NCI-H526 treated with DMSO at 0.1 percent for 48 hours (cell line): ENCODE data around the gene PROM1.

Source experiments
- DNase-seq: peaks from one replicate; lab custom pipeline; 2025; lab: John Stamatoyannopoulos, UW

The PROM1 gene

DNA sequence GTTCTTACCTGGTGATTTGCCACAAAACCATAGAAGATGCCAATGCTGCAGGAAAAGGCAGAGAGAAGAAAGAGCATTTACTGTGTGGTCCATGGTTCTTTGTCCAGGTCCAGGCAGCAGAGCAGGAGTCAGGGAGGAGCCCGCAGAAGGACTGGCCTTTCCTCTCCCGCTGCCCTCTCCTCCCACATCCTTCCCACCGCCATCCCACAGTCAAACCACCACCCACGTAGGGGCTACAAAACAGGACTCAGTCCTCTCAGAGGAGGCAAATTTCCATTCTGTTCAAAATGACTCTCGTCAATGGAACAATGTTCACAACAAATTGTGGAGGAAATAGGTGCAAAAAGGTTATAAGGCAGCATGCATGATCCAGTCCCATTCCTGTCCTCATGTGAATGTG lies 58.6 kb downstream of the PROM1 start:
- DNase-seq = no peak

DNA sequence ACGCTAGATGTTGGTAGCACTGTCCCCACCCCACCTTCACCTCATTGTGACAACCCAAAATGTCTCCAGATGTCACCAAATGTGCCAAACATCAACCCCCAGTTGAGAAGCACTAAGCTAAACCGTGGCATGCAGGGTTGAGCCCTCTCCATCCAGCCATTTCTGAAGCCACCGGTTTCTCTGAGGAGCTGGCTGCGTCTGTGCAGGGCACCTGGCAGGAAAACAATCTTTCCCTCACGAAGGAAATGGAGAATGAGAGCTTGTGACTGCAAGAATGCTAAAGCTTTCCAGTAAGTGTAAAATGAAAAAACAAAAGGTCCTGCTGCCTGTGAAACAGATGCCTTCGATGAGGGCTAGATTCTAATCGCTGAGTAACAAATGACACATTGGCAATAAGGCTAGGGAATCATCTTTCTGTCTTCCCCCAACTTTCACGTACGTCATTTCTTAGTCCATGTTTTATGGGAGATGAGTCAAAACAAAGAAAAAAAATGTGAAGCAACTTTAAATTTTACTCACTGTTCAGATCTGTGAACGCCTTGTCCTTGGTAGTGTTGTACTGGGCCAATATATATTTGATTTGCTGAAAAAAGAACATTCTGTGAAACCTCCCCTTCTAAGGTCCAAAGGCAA lies 59.9 kb downstream of the PROM1 start:
- DNase-seq = no peak

- DNase-seq = no peak
Observed at GRCh38 chr4:16021804-16022560, 61.8 kb downstream of the PROM1 start.

GRCh38 chr4:16019649-16020048 lies 64.2 kb downstream of the PROM1 start:
- DNase-seq = no peak

DNA sequence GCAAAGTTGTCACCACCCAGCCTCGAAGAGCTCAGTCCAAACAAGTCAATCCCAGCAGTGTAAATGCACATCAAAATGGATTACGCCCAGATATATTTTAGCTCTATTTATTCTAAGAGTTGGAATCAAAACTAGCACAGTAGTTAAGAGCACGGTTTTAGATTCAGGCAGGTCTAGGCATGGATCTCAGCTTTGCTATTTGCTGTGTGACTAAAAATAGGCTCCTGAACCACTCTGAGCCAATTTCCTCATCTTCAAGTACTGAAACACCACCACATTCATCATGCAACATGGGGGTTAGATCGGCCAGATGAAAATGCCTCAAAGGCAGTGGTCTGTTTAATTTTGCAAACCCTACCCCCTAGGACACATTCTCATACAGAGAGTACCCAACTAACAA lies 65.0 kb downstream of the PROM1 start:
- DNase-seq = no peak

GRCh38 chr4:16018061-16018676 lies 65.7 kb downstream of the PROM1 start:
- DNase-seq = no peak

DNA sequence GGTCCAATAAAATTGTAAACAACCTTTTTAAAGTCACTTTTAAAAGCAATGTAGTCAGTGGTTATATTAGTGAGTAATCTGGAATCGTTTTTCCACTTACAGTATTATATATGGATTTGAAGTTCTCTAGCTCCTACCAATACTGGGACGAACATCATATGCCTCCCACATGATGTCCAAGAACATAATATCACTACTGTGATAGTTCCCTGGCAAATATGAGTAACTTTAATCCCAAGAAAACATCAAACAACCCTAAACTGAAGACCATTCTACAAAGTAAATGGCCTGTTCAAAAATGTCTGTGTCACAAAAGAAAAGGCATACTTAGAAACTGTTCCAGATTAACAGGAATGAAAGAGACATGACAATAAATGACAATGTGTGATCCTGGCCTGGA lies 67.3 kb downstream of the PROM1 start:
- no peak for DNase-seq

- no peak for DNase-seq
Observed at GRCh38 chr4:16011173-16011572, 72.7 kb downstream of the PROM1 start.

GRCh38 chr4:16009153-16009552 lies 74.7 kb downstream of the PROM1 start:
- no peak for DNase-seq

DNA sequence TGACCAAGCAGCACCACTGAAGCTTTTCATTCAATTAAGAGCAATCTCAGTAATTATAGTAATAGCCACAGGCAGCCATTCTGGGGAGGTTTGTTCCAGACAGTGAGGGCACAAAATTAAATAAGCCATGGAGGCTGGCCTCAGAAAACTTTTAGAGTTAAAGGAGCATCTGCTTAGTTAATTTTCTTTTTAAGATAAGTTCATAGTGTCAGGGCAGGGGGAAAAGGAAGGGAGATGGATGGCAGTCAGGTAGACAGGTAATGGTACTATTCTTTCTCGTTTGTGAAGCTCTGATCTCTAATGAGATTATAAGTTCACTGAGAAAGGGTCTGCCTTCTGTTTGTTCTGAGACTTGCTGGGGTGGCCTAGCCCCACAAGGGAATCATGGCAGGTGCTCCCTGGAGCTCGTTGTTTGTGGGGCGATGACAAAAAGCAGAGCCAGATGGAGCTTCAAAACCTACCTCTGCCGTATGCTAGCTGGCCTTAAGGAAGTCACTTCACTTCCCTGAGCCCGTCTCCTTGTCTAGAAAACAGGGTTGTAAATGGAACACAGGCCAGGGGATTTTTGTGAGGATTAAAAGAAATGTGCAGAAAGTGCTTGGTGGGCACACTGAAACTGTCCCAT lies 76.2 kb downstream of the PROM1 start:
- DNase-seq = no peak

- DNase-seq = no peak
Observed at GRCh38 chr4:16006771-16007446, 76.9 kb downstream of the PROM1 start.

GRCh38 chr4:16005676-16006075 lies 78.1 kb downstream of the PROM1 start:
- DNase-seq = no peak

GRCh38 chr4:16001484-16001858 lies 82.4 kb downstream of the PROM1 start:
- peak; percentile 48 for DNase-seq

DNA sequence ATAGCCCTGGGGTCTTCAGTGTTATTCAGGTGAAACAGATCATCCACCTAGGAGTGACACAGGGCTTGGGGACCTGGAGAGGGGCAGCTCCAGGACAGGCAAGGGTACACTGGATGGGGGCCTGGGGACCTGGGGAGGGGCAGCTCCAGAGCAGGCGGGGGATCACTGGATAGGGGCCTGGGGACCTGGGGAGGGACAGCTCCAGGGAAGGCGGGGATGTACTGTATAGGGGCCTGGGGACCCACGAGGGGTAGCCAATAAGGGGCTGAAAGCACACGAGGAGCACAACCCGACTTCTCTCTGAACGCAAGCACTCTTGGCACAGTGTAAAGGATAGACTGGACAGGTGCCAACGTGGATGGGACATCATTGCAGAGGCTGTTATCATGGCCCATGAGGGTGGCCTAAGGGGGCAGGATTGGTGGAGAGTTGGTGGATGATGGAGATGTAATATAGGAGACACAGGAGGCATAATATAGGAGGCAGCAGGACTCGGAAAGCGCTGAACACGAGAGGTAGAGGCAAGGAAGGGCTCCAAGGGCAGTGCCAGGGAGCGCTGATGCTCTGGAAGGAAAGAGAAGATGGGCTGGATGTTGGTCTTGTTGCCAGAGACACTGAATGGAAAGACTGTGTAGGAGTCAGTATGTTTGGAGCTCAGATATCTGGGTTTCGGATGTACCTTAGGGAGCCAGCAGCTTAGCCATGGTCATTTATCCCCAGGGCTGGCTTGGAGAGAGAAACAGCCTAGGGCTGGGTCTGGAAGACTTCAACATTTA lies 82.9 kb downstream of the PROM1 start:
- DNase-seq = no peak

- no peak for DNase-seq
Observed at GRCh38 chr4:15996773-15997172, 87.0 kb downstream of the PROM1 start.

DNA sequence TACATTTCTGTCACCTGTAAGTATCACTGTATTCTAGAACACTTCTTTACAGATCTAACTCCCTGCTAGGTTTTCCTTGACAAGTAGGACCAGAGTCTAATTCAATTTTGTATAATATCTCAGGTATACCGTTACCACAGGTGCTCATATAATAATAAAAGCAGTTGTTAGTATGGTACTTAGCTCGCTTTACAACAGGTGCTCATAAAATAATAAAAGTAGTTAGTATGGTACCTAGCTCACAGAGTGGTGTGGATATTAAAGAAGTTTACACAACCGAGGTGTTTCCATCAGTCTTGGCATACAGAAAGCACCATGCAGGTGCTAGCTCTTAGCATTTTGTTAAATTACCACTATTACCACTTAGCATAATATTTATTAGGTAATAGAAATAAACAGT lies 88.0 kb downstream of the PROM1 start:
- no peak for DNase-seq

- DNase-seq = no peak
Observed at GRCh38 chr4:15992167-15992485, 91.7 kb downstream of the PROM1 start.

- DNase-seq = no peak
Observed at GRCh38 chr4:15990570-15991285, 93.1 kb downstream of the PROM1 start.

GRCh38 chr4:15989424-15989823 lies 94.4 kb downstream of the PROM1 start:
- DNase-seq = no peak

GRCh38 chr4:15988222-15988621 lies 95.6 kb downstream of the PROM1 start:
- no peak for DNase-seq

- DNase-seq = no peak
Observed at GRCh38 chr4:15986907-15987306, 96.9 kb downstream of the PROM1 start.
